Keratinocyte (primary cell): ENCODE data around the gene TANC2. TPM values are rescaled to one million over a fixed set of nuclear protein-coding genes. Genes with fewer than 3 reads are reported as not detected.

Experiments used
- DNase-seq: peaks from one replicate; pipeline ENCODE4 v3.0.0-alpha.2; 2011; ENCODE audit warnings: low read depth, missing footprints, low spot score
- FAIRE-seq: peaks from 2 replicates; lab custom pipeline; 2011; peaks lifted over from hg19 to GRCh38; lab: Jason Lieb, UNC
- H2AFZ ChIP-seq: 2 replicates; pipeline ENCODE4 v1.6.0; 2012; ENCODE audit warnings: low read length, control low read depth, inconsistent platforms; ENCODE audit not compliant: control insufficient read depth
- H3K27ac ChIP-seq: 2 replicates; pipeline ENCODE4 v1.5.1; 2011; ENCODE audit warnings: low read length; ENCODE audit not compliant: control insufficient read depth, insufficient read depth
- H3K27me3 ChIP-seq: 3 replicates; pipeline ENCODE4 v1.6.0; 2011; ENCODE audit warnings: low read length; ENCODE audit not compliant: control insufficient read depth, insufficient read depth; ENCODE audit errors: extremely low read depth
- H3K36me3 ChIP-seq, 2 experiments: 2 replicates in 1 of 2; 3 replicates in 1 of 2; pipeline ENCODE4 v1.5.1; 2011; ENCODE audit warnings: low read length in 2 of 2, mild to moderate bottlenecking in 1 of 2; ENCODE audit not compliant: control insufficient read depth in 2 of 2, insufficient read depth in 2 of 2; ENCODE audit errors: extremely low read depth in 1 of 2
- H3K4me1 ChIP-seq: 3 replicates; pipeline ENCODE4 v1.5.1; 2011; ENCODE audit warnings: low read length; ENCODE audit not compliant: control insufficient read depth, insufficient read depth; ENCODE audit errors: extremely low read depth
- H3K4me2 ChIP-seq: 3 replicates; pipeline ENCODE4 v1.6.0; 2011; ENCODE audit warnings: low read depth, low read length; ENCODE audit not compliant: control insufficient read depth, insufficient read depth; ENCODE audit errors: extremely low read depth
- H3K4me3 ChIP-seq, 3 experiments: fragments of 200-600 bp in 1 of 3; sonication (generic) in 1 of 3; 2 replicates in 2 of 3; 3 replicates in 1 of 3; pipeline ENCODE4 v1.5.1; 2011 to 2016; ENCODE audit warnings: low read length in 3 of 3, mild to moderate bottlenecking in 3 of 3, control low read depth in 2 of 3, inconsistent platforms in 1 of 3, low read depth in 1 of 3, mixed read lengths in 1 of 3, mixed run types in 1 of 3, moderate library complexity in 1 of 3; ENCODE audit not compliant: control insufficient read depth in 2 of 3, insufficient read depth in 2 of 3; ENCODE audit errors: extremely low read depth in 1 of 3
- H3K79me2 ChIP-seq: 2 replicates; pipeline ENCODE4 v1.6.0; 2012; ENCODE audit warnings: low read length; ENCODE audit not compliant: control insufficient read depth, insufficient read depth
- H3K9ac ChIP-seq: 3 replicates; pipeline ENCODE4 v1.6.0; 2011; ENCODE audit warnings: low read length; ENCODE audit not compliant: control insufficient read depth, insufficient read depth; ENCODE audit errors: extremely low read depth
- H3K9me1 ChIP-seq: 3 replicates; pipeline ENCODE4 v1.6.0; 2011; ENCODE audit warnings: low read length; ENCODE audit not compliant: control insufficient read depth, insufficient read depth; ENCODE audit errors: extremely low read depth
- H3K9me3 ChIP-seq: 2 replicates; pipeline ENCODE4 v1.5.1; 2012; ENCODE audit warnings: low read depth, low read length; ENCODE audit not compliant: control insufficient read depth
- H4K20me1 ChIP-seq: 3 replicates; pipeline ENCODE4 v1.6.0; 2011; ENCODE audit warnings: low read length; ENCODE audit not compliant: control insufficient read depth, insufficient read depth; ENCODE audit errors: extremely low read depth
- CTCF ChIP-seq, 3 experiments: IDR thresholded peaks in 1 of 3; conservative IDR thresholded peaks in 1 of 3; optimal IDR thresholded peaks in 1 of 3; 2 replicates in 2 of 3; 3 replicates in 1 of 3; pipeline versions ENCODE3 to v1.5.1; 2011; ENCODE audit warnings: low read length in 3 of 3, mild to moderate bottlenecking in 3 of 3, moderate library complexity in 2 of 3, control low read depth in 1 of 3, inconsistent platforms in 1 of 3; ENCODE audit not compliant: insufficient read depth in 2 of 3; ENCODE audit errors: extremely low read depth in 1 of 3
- EZH2 ChIP-seq: IDR thresholded peaks from one replicate; pipeline ENCODE4 v1.6.1; 2012; ENCODE audit warnings: inconsistent platforms, mild to moderate bottlenecking, low read length, moderate library complexity
- dilution Hi-C: fragments of 300-500 bp; cut with MboI; formaldehyde crosslinking; loops from one replicate; pipeline ENCODE4 v1.7.0; 2020; ENCODE audit warnings: low sequenced_read_pairs; ENCODE audit not compliant: extremely low pct_ligation_motif_present
- polyA minus RNA-seq, 3 experiments: library from RNA; depleted of rRNA, polyadenylated mRNA; stranded (reverse); fragments of >200 nt; gene quantifications; 1 replicate in 1 of 3; 2 replicates in 1 of 3; 3 replicates in 1 of 3; pipeline ENCODE4 v1.2.3, GENCODE V29; 2011
- polyA plus RNA-seq, 5 experiments: library from polyadenylated mRNA; depleted of rRNA in 3 of 5; stranded (reverse) in 3 of 5; stranded (forward) in 1 of 5; unstranded in 1 of 5; fragments of >200 nt; gene quantifications; 1 replicate in 1 of 5; 2 replicates in 3 of 5; 3 replicates in 1 of 5; pipeline versions ENCODE4 v1.2.1 to v1.2.3, GENCODE V29; 2011 to 2012; ENCODE audit warnings: missing spikeins in 2 of 5, low read depth in 1 of 5, low replicate concordance in 1 of 5

TANC2 gene
- polyA plus RNA-seq: 19.9 to 30.5 TPM (median 22.4 TPM) in 3 replicates
- polyA plus RNA-seq (2011; ENCODE audit: low read depth): 9.5 TPM
- 24.8 and 29.3 TPM in 2 replicates for polyA plus RNA-seq (2011; cell fraction: cytosol; rRNA removed)
- 75.3 and 109 TPM in 2 replicates for polyA plus RNA-seq (2011; cell fraction: nucleus; rRNA removed)
- 24.4 and 25.5 TPM in 2 replicates for polyA plus RNA-seq (2012; ENCODE audit: low replicate concordance)
- 351 to 386 TPM (median 378 TPM) in 3 replicates for polyA minus RNA-seq
- polyA minus RNA-seq (2011; cell fraction: cytosol; rRNA and poly(A)+ RNA removed): 97.6 TPM
- 296 and 581 TPM in 2 replicates for polyA minus RNA-seq (2011; cell fraction: nucleus; rRNA and poly(A)+ RNA removed)

GRCh38 chr17:62965686-62966425, at the start of gene TANC2:
Gene TANC2 (plus strand): TSS chr17:62966235. CDS start chr17:63009560, 43,325 bp downstream.
- Histone ChIP-seq H3K4me2 (peak within 1 kb of the TSS; percentile 96), H2AFZ (peak within 1 kb of the TSS; percentile 76), H3K9ac (peak within 1 kb of the TSS; percentile 87), H4K20me1 (no peaks in the 10 kb centered on the region), H3K27ac (peak within 1 kb of the TSS; percentile 83), H3K79me2 (peaks cover 43% of the 10 kb centered on the region), H3K9me3 (no peaks in the 10 kb centered on the region), H3K4me3 (peak within 1 kb of the TSS; percentile 81 to 96 (median 83)), H3K27me3 (no peaks in the 10 kb centered on the region), H3K36me3 (no peaks in the 10 kb centered on the region), H3K9me1 (no peaks in the 10 kb centered on the region), H3K4me1 (peaks cover 18% of the 10 kb centered on the region)
- DNase-seq (no peak), FAIRE-seq (no peak)
- dilution Hi-C loops: no loop called here
- no peak for TF ChIP-seq EZH2
- peak in 1 of 3 experiments; percentile 8 for TF ChIP-seq CTCF (optimal IDR thresholded peaks at IDR 0.05 in 1 of 3, IDR thresholded peaks at IDR 0.05 in 1 of 3, conservative IDR thresholded peaks at IDR 0.05 in 1 of 3; ENCODE audit: extremely low read depth in 1 of 3, insufficient read depth in 2 of 3, low read length in 3 of 3)

DNA sequence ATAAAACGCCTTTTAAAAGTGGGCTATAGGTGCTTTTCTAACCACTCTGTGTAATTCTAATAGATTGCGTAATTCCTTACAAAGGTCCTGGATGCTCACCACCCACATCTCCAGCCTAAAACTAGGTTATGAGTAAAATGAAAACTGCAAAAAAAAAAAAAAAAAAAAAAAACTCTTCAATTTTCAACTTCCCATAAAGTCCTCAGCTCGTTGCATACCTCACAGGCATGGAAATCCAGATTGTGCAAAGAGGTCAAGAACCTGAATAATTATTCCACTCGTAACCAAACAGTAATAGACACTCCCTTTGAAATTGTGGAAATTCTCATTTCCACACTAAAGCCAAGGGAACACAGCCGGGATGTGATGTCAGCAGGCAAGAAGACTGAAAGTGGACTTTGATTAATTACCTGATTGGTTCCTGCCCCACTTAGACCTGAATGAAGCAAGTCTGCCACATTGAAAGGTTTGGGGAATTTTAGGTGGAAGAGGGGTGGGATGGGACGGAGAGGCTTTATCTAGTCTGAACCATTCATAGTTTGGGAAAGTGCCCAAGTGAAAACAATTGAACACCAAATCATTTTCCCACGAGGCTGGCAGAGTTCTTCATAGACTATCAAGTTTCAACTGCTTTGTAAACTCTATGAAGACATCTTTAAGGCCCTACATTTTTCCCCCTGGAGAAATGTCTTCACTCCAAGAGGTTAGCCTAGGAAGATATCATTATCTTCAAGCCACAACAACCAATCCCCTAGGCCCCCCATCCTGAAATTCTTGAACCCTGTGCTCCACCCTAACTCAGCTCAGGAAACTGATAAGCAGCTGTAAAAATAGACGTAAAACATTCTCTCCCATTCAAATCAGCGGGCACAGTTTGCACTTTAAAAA, 49.1 kb upstream of the TANC2 start:
- Histone ChIP-seq H2AFZ (no peak overlapping the region), H3K9me3 (no peaks in the 10 kb centered on the region), H3K27me3 (no peaks in the 10 kb centered on the region), H3K79me2 (no peaks in the 10 kb centered on the region), H3K36me3 (no peaks in the 10 kb centered on the region), H3K4me1 (no peaks in the 10 kb centered on the region), H3K27ac (no peak overlapping the region), H3K4me3 (no peak overlapping the region), H3K9me1 (no peaks in the 10 kb centered on the region), H3K9ac (no peak overlapping the region), H3K4me2 (no peak overlapping the region), H4K20me1 (no peaks in the 10 kb centered on the region)
- no peak for DNase-seq
- dilution Hi-C loops: no loop called here
- TF ChIP-seq EZH2 (no peak), CTCF (optimal IDR thresholded peaks at IDR 0.05 in 1 of 3, IDR thresholded peaks at IDR 0.05 in 1 of 3, conservative IDR thresholded peaks at IDR 0.05 in 1 of 3; ENCODE audit: extremely low read depth in 1 of 3, insufficient read depth in 2 of 3, low read length in 3 of 3) (no peak)
- no peak for FAIRE-seq
